BE2C (cell line): ENCODE results near the gene SORBS2. TPM values are rescaled to one million over a fixed set of nuclear protein-coding genes. Genes with fewer than 3 reads are reported as not detected.
"Not testable (repeated sequence)": the region's sequence is repeated elsewhere in the genome, so short reads cannot be mapped to it uniquely, and the experiment has no call there.

Experiments
- DNase-seq: peaks from one replicate; pipeline ENCODE4 v3.0.0-alpha.2; 2020
- H3K27me3 ChIP-seq: fragments of 250-450 bp; sonication (Bioruptor Pico); 2 replicates; pipeline ENCODE4 v1.5.1; 2020; ENCODE audit warnings: mild to moderate bottlenecking
- H3K36me3 ChIP-seq: fragments of 250-450 bp; sonication (Bioruptor Pico); 2 replicates; pipeline ENCODE4 v1.5.1; 2020; ENCODE audit warnings: mild to moderate bottlenecking
- H3K4me1 ChIP-seq: fragments of 250-450 bp; sonication (Bioruptor Pico); 2 replicates; pipeline ENCODE4 v1.5.1; 2020
- H3K4me3 ChIP-seq: 2 replicates; pipeline ENCODE4 v1.5.1; 2011; ENCODE audit warnings: low read depth, low read length
- H3K9me3 ChIP-seq: fragments of 250-450 bp; sonication (Bioruptor Pico); 2 replicates; pipeline ENCODE4 v1.5.1; 2020
- polyA plus RNA-seq: library from polyadenylated mRNA; unstranded; fragments of >200 nt; gene quantifications from one replicate; pipeline ENCODE4 v1.2.1, GENCODE V29; 2012; ENCODE audit warnings: low read depth, missing spikeins; ENCODE audit not compliant: insufficient read length, insufficient read depth
- TF ChIP-seq, protein P1 (sequence below): IDR thresholded peaks from 2 replicates; pipeline ENCODE4 v1.5.1; 2012; ENCODE audit warnings: mild to moderate bottlenecking, low read depth, low read length

SORBS2 gene, protein sequence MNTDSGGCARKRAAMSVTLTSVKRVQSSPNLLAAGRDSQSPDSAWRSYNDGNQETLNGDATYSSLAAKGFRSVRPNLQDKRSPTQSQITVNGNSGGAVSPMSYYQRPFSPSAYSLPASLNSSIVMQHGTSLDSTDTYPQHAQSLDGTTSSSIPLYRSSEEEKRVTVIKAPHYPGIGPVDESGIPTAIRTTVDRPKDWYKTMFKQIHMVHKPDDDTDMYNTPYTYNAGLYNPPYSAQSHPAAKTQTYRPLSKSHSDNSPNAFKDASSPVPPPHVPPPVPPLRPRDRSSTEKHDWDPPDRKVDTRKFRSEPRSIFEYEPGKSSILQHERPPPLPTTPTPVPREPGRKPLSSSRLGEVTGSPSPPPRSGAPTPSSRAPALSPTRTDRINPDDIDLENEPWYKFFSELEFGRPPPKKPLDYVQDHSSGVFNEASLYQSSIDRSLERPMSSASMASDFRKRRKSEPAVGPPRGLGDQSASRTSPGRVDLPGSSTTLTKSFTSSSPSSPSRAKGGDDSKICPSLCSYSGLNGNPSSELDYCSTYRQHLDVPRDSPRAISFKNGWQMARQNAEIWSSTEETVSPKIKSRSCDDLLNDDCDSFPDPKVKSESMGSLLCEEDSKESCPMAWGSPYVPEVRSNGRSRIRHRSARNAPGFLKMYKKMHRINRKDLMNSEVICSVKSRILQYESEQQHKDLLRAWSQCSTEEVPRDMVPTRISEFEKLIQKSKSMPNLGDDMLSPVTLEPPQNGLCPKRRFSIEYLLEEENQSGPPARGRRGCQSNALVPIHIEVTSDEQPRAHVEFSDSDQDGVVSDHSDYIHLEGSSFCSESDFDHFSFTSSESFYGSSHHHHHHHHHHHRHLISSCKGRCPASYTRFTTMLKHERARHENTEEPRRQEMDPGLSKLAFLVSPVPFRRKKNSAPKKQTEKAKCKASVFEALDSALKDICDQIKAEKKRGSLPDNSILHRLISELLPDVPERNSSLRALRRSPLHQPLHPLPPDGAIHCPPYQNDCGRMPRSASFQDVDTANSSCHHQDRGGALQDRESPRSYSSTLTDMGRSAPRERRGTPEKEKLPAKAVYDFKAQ (N-terminal part only)
- 13.6 TPM for polyA plus RNA-seq

DNA sequence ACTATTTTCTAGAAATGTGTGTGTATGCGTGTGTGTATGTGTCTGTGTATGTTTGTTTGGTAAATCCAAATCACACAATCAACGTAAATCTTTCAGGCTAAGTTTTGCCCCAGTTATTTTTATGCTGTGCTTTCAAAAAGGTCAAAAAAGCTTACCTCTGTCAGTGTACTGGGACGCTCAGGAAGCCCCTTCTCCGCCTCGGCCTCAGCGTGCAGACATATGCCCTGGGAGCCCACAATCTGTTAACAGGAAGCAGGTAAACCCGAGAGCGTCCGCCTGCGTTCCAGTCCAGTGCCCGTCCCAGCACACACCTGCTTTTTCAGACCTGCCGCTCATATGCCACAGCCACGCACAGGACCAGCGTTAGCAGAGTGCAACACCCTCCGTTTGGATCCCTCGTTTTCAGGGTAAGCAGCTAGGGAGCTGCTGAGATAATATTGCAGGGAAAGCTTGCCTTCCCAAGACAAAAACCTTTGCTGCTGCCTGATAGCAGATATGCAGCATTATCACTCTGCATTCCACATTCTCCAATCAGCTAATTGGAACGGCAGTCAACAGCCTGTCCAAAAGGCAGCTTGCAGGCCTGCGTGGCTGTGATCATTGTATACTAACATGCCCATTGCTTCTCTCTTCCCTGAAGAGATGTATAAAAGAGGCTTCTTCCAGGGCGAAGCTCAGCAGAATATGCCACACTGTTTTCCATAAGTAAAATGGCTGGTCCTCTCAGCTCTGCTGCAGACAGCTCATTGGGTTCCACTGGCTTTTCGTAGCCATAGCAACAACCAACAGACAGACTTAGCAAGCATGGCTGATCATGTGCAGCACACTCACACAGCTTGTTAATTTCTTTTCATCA is at the start of gene SORBS2:
Gene SORBS2 (minus strand): TSS at position 686 of the 856 bp plus-strand sequence. CDS start 121,623 bp downstream, outside the sequence.
- H3K36me3 ChIP-seq: no peaks in the 10 kb centered on the region
- TF ChIP-seq, protein P1, sequence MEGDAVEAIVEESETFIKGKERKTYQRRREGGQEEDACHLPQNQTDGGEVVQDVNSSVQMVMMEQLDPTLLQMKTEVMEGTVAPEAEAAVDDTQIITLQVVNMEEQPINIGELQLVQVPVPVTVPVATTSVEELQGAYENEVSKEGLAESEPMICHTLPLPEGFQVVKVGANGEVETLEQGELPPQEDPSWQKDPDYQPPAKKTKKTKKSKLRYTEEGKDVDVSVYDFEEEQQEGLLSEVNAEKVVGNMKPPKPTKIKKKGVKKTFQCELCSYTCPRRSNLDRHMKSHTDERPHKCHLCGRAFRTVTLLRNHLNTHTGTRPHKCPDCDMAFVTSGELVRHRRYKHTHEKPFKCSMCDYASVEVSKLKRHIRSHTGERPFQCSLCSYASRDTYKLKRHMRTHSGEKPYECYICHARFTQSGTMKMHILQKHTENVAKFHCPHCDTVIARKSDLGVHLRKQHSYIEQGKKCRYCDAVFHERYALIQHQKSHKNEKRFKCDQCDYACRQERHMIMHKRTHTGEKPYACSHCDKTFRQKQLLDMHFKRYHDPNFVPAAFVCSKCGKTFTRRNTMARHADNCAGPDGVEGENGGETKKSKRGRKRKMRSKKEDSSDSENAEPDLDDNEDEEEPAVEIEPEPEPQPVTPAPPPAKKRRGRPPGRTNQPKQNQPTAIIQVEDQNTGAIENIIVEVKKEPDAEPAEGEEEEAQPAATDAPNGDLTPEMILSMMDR: no peak
- H3K27me3 ChIP-seq: no peaks in the 10 kb centered on the region
- peak within 1 kb of the TSS; percentile 83 for H3K4me3 ChIP-seq
- peak; percentile 71 for DNase-seq
- H3K9me3 ChIP-seq: no peaks in the 10 kb centered on the region
- peaks cover 9% of the 10 kb centered on the region; the same call in 1 of the 2 replicates for H3K4me1 ChIP-seq

DNA sequence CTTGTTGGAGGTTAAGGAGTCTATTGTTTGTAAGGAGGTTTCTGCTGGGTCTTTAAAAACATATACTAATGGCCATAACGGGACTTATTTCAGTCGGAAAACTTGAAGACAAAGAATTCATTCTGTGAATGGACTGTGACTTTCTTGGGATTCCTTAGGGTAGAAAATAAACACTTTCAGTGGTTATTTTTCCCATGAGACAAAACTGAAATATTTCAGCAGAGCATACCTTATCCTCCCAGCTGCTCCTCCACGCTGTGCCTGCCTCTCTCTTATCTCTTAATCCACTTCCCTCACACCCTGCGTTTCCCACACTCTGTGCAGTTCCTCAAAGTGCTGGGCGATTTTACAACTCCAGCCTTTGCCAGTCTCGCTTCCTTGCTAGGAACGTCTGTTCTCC is 47.1 kb upstream of the SORBS2 start:
- Histone ChIP-seq H3K9me3 (no peaks in the 10 kb centered on the region; the same call in 1 of the 2 replicates), H3K4me1 (peaks cover 7% of the 10 kb centered on the region; the same call in 1 of the 2 replicates), H3K4me3 (no peak overlapping the region), H3K27me3 (no peaks in the 10 kb centered on the region), H3K36me3 (no peaks in the 10 kb centered on the region)
- TF ChIP-seq, protein P1: no peak
- no peak for DNase-seq

GRCh38 chr4:185857561-185857960 is 45.6 kb upstream of the SORBS2 start:
- H3K9me3 ChIP-seq, H3K4me1 ChIP-seq, H3K4me3 ChIP-seq, H3K27me3 ChIP-seq, H3K36me3 ChIP-seq: not testable (repeated sequence)
- DNase-seq: peak; percentile 33

DNA sequence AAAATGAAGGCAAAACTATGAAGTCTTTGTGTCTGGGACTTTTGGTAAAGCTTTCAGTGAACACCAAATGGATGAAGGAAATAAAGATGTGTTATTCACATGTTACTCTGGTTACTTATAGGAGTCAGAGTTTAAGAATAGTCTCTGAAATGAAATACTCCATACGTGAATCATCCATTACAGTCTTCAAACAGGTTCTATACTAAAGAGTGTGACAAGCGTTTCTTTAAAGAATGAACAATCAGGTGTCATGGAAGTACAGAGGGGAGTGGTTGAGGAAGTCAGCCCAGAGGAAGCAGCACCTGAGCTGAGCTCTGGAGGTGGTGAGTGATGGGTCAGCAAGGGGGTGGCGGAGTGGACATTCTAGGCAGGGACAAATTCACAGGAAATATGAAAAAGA is 41.8 kb upstream of the SORBS2 start:
- DNase-seq: no peak
- no peaks in the 10 kb centered on the region for H3K27me3 ChIP-seq
- TF ChIP-seq, protein P1: no peak
- no peaks in the 10 kb centered on the region for H3K4me1 ChIP-seq
- H3K36me3 ChIP-seq: no peaks in the 10 kb centered on the region
- no peaks in the 10 kb centered on the region; the same call in 1 of the 2 replicates for H3K9me3 ChIP-seq
- no peak overlapping the region for H3K4me3 ChIP-seq

GRCh38 chr4:185852961-185853360 is 41.0 kb upstream of the SORBS2 start:
- DNase-seq: no peak
- H3K4me3 ChIP-seq: no peak overlapping the region
- H3K27me3 ChIP-seq: no peaks in the 10 kb centered on the region
- no peaks in the 10 kb centered on the region; the same call in 1 of the 2 replicates for H3K9me3 ChIP-seq
- H3K36me3 ChIP-seq: no peaks in the 10 kb centered on the region
- peaks cover 2% of the 10 kb centered on the region for H3K4me1 ChIP-seq
- TF ChIP-seq, protein P1: no peak
